GM19099 (cell line): ENCODE data around the gene MOB4.

Source experiments
- POLR2A ChIP-seq: IDR thresholded peaks from 3 replicates; pipeline ENCODE4 v1.6.1; 2011; ENCODE audit warnings: low read depth; ENCODE audit not compliant: insufficient read length; ENCODE audit errors: extremely low read depth

The MOB4 gene

GRCh38 chr2:197558393-197558792 lies 42.5 kb downstream of the MOB4 start:
- no peak for TF ChIP-seq POLR2A

- no peak for TF ChIP-seq POLR2A
Measured at GRCh38 chr2:197559681-197560080, 43.8 kb downstream of the MOB4 start.

- TF ChIP-seq POLR2A: no peak
Measured at GRCh38 chr2:197560146-197560665, 44.3 kb downstream of the MOB4 start.

- TF ChIP-seq POLR2A: no peak
Measured at GRCh38 chr2:197571627-197572271, 55.9 kb downstream of the MOB4 start.

GRCh38 chr2:197573608-197574007 lies 57.7 kb downstream of the MOB4 start:
- no peak for TF ChIP-seq POLR2A

- no peak for TF ChIP-seq POLR2A
Measured at GRCh38 chr2:197575987-197576386, 60.1 kb downstream of the MOB4 start.

GRCh38 chr2:197576631-197577030 lies 60.8 kb downstream of the MOB4 start:
- TF ChIP-seq POLR2A: no peak

GRCh38 chr2:197577446-197577845 lies 61.6 kb downstream of the MOB4 start:
- no peak for TF ChIP-seq POLR2A

- no peak for TF ChIP-seq POLR2A
Measured at GRCh38 chr2:197591339-197592072, 75.6 kb downstream of the MOB4 start.

- no peak for TF ChIP-seq POLR2A
Measured at GRCh38 chr2:197596766-197597165, 80.9 kb downstream of the MOB4 start.

- TF ChIP-seq POLR2A: no peak
Measured at GRCh38 chr2:197597166-197597565, 81.3 kb downstream of the MOB4 start.

GRCh38 chr2:197598450-197598849 lies 82.6 kb downstream of the MOB4 start:
- TF ChIP-seq POLR2A: no peak

GRCh38 chr2:197599285-197599965 lies 83.6 kb downstream of the MOB4 start:
- TF ChIP-seq POLR2A: no peak

GRCh38 chr2:197600306-197600705 lies 84.4 kb downstream of the MOB4 start:
- no peak for TF ChIP-seq POLR2A

GRCh38 chr2:197601726-197602125 lies 85.9 kb downstream of the MOB4 start:
- no peak for TF ChIP-seq POLR2A
